ENCODE measurements around the gene ENPP6. TPM values are rescaled to one million over a fixed set of nuclear protein-coding genes. Genes with fewer than 3 reads are reported as not detected.
A peak's percentile ranks its signal among the peaks of the same experiment; 100 is the strongest.
"Not testable (repeated sequence)": the region's sequence is repeated elsewhere in the genome, so short reads cannot be mapped to it uniquely, and the experiment has no call there.

Gene ENPP6
- polyA plus RNA-seq, 4 donors = 6.3 to 14.2 (median 6.5) TPM

DNA sequence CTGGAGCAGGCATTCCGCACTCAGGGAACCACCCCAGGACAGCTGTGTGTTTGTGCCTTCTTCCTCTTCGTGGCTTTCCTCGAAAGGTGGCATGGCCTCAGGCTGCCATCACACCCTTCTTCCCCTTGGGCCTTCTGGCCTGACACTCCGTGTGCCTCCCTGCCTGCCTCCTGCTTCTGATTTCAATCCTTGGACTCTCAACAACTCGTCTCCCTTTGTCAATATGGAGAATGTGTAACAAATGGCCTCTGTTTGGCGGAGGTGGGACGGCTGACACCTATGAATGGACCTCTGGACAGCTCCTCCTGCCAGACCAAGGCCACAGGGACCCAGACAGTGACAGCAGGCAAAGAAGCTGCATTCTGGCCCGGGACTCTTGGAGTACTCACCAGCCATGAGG, 137.0 kb downstream of the ENPP6 start:
- DNase-seq (ENCODE audit: low read depth in 4 of 4, low spot score in 3 of 4) = no peak

DNA sequence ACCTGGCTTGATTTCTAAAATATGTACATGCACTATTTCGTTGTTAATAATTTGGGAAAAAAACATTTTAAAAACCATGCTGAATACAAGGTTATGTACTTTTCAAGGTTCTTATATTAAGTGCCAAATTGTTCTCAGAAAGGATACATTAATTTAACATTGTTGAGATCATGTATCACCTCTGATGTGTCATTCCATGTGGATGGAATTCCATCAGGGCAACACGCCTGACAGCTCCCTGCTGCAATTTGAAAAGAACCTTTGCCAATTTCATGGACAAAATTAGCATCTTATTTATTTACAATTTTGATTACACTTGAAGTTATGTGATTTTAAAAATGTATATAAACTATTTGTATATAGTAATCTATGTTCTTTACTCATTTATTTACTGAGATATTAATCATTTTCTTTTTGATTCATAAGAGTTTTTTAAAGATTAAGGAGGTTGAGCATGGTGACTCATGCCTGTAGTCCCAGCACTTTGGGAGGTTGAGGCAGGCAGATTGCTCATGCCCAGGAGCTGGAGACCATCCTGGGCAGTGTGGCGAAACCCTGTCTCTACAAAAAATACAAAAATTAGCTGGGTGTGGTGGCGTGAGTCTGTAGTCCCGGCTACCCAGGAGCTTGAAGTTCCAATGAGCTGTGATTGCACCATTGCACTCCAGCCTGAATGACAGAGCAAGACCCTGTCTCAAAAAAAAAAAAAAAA, 142.8 kb downstream of the ENPP6 start:
- no peak for DNase-seq (ENCODE audit: low read depth in 4 of 4, low spot score in 3 of 4)

DNA sequence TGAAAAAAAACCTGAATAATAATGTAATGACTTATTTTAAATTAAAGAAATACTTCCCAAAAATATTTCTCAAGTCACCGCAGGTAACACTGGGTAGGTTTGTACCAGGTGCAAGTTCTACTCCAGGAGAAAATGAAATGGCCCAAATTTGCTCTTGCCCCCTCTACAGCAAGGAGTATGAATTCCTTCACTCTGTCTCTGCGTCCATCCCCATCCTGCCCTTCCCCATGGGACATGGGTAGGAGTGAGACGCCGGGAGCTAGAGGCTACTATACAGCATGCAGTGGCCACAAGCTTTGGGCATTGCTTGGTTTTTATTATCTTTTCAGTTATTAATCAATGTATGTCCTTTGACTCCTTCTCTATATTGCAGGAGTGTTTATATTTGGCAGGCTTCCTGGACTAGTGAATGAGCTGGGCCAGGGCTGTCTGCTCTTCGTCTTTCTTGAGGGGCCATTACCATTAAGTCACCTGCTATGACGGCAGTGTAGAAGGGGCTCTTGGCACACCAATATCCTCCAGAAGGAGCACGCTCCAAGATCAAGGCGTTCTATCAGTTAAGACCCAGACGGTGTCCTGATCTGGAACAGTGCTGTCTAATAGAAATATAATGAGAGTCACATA, 149.6 kb downstream of the ENPP6 start:
- no peak for DNase-seq (ENCODE audit: low read depth in 4 of 4, low spot score in 3 of 4)

DNA sequence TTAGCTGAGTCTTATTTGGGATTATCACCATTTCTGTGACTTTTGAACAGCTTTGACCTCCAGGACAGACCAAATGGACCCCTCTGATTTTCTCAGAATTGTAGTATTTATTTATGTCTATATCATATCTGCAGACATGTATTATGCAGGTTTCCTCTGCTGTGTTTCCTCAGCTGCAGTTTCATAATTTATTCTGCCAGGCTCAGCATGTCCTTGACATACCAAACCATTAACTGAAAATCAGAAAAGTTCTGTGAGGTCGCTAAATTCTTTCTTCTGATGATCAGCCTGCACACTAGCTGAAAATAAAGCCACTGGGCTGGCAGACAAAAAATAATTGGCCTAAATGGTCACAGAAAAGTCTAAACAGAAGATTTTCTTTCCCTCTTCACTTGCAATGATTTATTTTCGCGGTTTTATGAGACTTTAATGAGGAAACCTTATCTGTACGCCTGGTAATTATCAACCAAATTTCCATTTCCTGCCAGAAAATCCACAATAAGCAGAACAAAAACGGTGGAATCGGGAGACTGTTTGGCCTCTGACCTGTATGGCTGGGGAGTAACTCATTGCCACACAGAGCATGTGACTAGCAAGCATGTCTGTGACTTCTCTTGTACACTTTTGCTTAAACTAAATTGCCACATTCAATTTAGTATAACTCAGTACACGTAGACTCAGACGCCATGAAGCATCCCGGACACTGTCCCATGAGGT, 150.9 kb downstream of the ENPP6 start:
- peak in 1 of 4 donors; percentile 33 for DNase-seq (ENCODE audit: low read depth in 4 of 4, low spot score in 3 of 4)

DNA sequence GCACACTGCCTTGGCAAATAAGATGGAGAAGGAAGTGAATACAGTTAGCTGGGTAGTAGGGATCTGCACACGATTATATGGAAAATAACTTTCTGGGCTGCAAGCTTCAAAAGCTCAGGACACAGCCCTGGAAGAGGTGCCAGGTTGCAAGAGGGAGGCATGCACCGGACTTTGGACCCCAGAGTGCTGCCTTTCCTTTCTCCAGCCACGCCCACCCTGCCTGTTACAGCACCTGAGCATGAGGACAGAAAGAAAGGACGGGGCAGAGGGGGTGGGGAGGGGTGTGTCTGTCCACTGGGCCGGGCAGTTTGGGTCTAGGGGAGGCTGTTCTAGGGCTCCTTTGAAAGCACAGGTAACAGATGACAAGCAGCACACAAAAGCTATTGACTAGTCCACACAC, 152.8 kb downstream of the ENPP6 start:
- DNase-seq (ENCODE audit: low read depth in 4 of 4, low spot score in 3 of 4) = no peak

DNA sequence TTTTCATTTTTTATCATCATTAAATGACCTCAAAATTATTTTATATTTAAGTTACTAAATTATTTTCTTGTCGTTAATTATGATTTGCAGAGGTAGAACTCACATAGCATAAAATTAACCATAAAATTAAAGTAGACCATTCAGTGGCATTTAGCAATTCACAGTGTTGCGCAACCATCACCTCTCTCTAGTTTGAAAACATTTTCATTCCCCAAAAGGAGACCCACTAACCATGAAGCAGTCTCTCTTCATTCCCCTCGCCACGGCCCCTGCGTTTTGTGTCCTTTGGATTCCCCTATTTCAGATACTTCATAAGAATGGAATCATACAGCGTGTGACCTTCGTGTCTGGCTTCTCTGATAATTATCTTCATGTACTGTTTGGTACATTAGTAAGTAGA, 154.9 kb downstream of the ENPP6 start:
- no peak for DNase-seq (ENCODE audit: low read depth in 4 of 4, low spot score in 3 of 4)

DNA sequence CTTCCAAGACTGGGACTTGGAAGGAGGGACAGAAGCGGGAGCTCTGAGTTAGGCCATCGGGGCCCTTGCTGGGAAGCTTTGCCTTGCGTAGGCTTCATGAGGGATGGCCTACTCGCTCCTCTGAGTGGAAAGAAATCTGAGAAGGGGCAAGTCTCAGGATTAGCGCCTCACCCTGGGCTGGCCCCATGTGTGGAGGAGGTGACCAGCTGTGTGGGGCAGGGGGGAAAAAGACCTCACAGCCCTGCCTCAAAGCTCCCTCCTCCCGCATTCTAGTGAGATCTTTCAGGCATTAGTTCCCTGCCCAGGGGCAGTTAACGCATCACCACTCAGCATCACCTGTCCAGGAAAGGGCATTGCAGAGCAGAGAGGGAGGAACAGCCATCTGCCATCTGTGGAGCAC, 156.1 kb downstream of the ENPP6 start:
- no peak for DNase-seq (ENCODE audit: low read depth in 4 of 4, low spot score in 3 of 4)

DNA sequence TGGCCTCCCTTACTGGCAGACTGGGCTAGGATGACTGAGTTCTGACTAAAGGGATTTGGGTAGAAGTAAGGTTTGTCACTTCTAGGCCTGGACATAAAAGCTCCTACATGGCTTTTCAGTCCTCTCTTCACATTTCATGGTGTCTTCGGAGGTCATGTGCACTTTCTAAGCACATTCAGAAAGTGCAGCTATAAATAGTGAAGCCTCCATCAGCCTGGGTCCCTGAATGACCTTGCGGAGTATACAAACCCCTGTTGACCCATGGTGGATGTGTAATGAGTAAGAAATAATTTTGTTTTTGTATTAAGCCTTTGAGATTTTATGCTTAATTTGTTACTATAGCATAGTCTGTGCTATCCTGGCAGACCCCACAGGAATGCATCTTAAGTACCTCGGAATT, 158.6 kb downstream of the ENPP6 start:
- no peak for DNase-seq (ENCODE audit: low read depth in 4 of 4, low spot score in 3 of 4)

DNA sequence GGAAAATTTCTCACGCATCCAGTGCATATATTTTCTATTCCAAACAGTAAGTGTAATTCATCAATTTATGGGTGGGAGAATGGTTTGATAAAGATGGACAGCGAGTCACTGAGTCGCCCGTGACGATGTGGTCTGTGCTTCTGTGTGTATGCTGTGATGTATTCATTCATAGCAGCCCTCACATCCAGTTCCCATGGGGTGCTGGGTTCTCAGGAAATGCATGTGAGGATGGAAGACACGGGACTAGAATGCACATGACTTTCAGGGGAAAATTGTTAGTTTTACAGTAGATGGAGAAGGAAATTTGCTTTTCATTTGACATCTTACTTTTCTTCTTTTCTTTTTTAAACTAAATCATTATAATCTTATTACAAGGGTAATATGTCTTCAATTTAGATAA, 159.6 kb downstream of the ENPP6 start:
- DNase-seq (ENCODE audit: low read depth in 4 of 4, low spot score in 3 of 4) = no peak

DNA sequence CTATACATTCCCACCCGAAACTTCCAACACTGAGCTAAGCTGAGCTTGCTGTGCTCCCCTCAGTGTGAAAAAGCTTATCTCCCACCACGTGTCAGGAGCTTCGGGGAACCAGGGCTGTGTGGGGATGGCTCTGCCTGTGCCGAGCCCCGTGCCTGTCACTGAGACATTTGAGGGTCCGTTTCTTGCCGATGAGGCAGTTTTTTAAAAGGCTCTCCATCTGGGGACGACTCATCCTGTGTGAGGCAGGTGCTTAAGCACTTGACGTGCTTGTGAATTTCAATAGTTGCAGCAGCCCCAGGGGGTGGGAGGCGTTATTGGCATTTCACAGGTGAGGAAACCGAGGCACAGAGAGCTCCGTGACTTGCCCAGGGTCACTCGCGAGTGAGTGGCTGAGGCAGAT, 160.8 kb downstream of the ENPP6 start:
- no peak for DNase-seq (ENCODE audit: low read depth in 4 of 4, low spot score in 3 of 4)

DNA sequence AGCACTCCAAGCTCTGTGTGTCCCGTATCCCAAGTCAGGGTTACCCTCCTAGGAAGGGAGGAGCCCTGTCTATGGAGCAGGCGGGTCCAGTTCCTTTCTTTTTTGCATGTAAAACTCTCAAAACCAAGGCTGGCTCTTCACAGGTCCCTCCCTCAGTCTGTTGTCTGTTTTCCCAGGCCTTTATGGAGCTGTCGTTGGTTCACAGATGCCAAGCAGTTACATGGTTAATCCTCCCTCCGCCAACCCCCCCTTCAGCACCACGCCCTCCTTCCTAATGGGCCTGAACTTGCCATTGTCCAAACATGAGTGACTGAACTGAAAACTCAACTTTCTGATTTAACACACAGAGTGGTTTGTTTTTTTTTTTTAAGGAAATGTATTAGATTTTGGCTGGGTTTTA, 164.2 kb downstream of the ENPP6 start:
- no peak for DNase-seq (ENCODE audit: low read depth in 4 of 4, low spot score in 3 of 4)

DNA sequence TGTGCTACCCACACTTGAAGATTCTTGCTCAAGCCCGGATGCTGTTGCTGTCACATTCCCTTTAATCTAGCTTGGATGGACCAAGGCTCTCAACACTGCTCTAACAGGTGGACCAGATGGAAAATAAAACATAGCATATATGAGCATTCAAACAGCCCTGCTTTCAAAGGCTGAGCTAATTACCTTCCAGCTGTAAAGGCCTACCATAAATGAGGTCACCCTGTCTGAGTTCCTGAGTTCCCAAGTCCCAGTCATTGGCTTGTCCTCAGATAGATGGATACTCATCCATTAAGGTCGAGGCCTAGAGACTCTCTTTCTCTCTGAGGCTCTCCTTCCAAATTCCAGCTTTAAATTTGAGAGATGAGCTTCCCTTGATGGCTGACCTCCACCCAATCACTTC, 165.1 kb downstream of the ENPP6 start:
- DNase-seq (ENCODE audit: low read depth in 4 of 4, low spot score in 3 of 4) = no peak

DNA sequence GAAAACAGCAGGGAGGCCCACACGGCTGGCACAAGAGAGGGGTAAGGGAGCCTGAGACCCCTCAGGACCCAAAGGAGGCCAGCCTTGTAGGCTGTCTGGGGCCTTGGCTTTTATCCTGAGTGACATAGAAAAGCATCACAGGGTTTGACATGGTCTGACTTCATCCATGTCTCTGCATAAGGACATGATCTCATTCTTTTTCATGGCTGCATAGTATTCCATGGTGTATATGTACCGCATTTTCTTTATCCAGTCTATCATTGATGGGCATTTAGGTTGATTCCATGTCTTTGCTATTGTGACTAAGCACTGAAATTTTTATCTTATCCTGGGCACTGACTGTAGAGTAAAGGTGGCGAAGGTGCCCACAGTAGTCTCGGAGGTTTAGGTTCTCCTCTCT, 166.4 kb downstream of the ENPP6 start:
- DNase-seq (ENCODE audit: low read depth in 4 of 4, low spot score in 3 of 4) = not testable (repeated sequence)

DNA sequence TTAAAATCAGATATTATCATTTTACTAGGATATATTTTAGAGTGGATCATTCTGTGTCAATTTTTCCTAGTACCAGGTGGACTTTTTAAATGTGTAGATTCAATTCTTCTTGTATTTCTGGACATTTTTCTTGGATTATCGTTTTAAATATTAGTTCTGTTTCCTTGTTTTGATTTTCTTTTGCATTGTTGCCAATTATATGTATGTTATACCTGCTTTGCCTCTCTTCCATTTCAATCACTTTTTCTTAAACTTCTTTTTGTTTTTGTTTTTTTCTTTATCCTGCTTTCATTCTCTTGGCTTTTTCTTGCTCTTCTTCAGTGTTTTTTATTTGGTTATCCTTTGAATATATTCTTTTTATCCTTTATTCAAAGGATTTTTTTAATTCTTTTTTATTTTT, 171.5 kb downstream of the ENPP6 start:
- DNase-seq (ENCODE audit: low read depth in 4 of 4, low spot score in 3 of 4) = no peak

DNA sequence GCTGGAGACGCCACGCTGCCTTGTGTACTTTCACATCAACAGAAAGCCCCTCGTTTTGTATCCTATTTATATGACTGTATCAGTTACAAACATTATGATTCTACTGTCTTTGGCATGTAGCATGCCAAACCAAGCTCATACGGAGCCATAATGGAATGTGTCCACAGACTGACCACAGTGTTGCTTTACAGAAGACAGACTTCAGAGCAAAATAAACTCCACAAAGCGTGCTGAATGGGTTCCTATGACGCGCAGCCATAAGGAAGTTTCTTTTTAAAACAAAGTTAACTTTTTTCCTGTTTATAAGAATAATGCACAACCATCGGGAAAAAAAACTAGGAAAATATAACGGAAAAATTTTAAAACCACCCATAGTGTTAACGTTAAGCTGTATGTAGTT, 176.5 kb downstream of the ENPP6 start:
- no peak for DNase-seq (ENCODE audit: low read depth in 4 of 4, low spot score in 3 of 4)

DNA sequence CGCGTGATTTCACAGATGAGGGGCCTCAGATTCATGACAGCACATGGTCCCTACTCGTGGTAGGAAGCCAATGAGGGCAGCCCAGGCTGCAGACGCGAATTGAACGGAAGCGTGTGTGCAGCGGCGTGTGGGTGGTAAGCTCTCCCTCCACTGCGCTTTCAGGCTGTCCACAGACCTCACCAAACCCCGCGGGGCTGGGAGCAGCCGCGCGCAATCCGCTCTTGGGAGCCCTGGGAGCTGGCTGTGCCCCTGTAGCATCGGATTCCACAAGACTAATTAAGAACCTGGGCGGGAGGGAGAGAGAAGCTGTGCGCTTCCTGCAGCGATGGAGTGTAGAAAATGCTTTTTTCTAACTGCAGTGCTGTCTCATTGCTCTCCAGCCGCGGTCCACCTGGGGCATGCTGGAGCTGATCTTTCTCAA, 177.7 kb downstream of the ENPP6 start:
- no peak for DNase-seq (ENCODE audit: low read depth in 4 of 4, low spot score in 3 of 4)
